Upper lobe of left lung (tissue), 6 donors: ENCODE measurements around the gene BET1L. TPM values are rescaled to one million over a fixed set of nuclear protein-coding genes. Genes with fewer than 3 reads are reported as not detected.

Experiments used
- ATAC-seq, 2 donors: fragments of 200-7000 bp; cut with Tn5 transposase; one replicate each; pipeline ENCODE4 v1.9.1; 2022; ENCODE audit warnings: mild to moderate bottlenecking in 2 of 2, moderate library complexity in 2 of 2; ENCODE audit not compliant: low FRiP score in 2 of 2
- DNase-seq, 2 donors: peaks; one replicate each; pipeline ENCODE4 v3.0.0-alpha.2; 2019 to 2020
- H3K27ac ChIP-seq, 4 donors: fragments of 200-600 bp; sonication (generic); one replicate each; pipeline ENCODE4 v1.5.1; 2016 to 2019
- H3K27me3 ChIP-seq, 4 donors: fragments of 200-600 bp; sonication (generic); one replicate each; pipeline ENCODE4 v1.5.1; 2017 to 2019
- H3K36me3 ChIP-seq, 4 donors: fragments of 200-600 bp; sonication (generic); one replicate each; pipeline ENCODE4 v1.5.1; 2016 to 2019
- H3K4me1 ChIP-seq, 4 donors: fragments of 200-600 bp; sonication (generic); one replicate each; pipeline ENCODE4 v1.5.1; 2018 to 2019
- H3K4me3 ChIP-seq, 4 donors: fragments of 200-600 bp; sonication (generic); one replicate each; pipeline ENCODE4 v1.5.1; 2017 to 2019; ENCODE audit warnings: mild to moderate bottlenecking in 2 of 4, moderate library complexity in 1 of 4
- H3K9me3 ChIP-seq, 4 donors: fragments of 200-600 bp; sonication (generic); one replicate each; pipeline ENCODE4 v1.5.1; 2018 to 2019
- EP300 ChIP-seq, 4 donors: sonication (generic); formaldehyde crosslinking; IDR thresholded peaks; one replicate each; pipeline ENCODE4 v1.5.1; 2017; ENCODE audit warnings: antibody characterized with exemption in 4 of 4, control low read depth in 2 of 4
- POLR2A ChIP-seq, 4 donors: fragments of 450-650 bp; IDR thresholded peaks; one replicate each; pipeline ENCODE4 v1.5.1; 2016 to 2017; ENCODE audit warnings: antibody characterized with exemption in 4 of 4, mild to moderate bottlenecking in 2 of 4
- POLR2AphosphoS5 ChIP-seq, 2 donors: sonication (generic); formaldehyde crosslinking; IDR thresholded peaks; one replicate each; pipeline ENCODE4 v1.5.1; 2017; ENCODE audit warnings: antibody characterized with exemption in 2 of 2
- WGBS, 2 donors: methylation state at CpG; one replicate each; pipeline ENCODE4 v1.1.5; 2017 to 2018; 5-methylcytosine and 5-hydroxymethylcytosine counted together
- total RNA-seq, 6 donors: library from RNA; depleted of rRNA in 4 of 6; stranded (reverse); fragments of >200 nt in 4 of 6; gene quantifications; one replicate each; pipeline versions ENCODE4 v1.1.0 to v1.2.1, GENCODE V29; 2016 to 2021
- TF ChIP-seq, protein P1 (sequence below), 6 experiments: fragments of 450-650 bp in 4 of 6; fragments of 200-600 bp in 2 of 6; sonication (generic) in 2 of 6; IDR thresholded peaks; one replicate each; pipeline ENCODE4 v1.5.1; 2016 to 2019; ENCODE audit warnings: antibody characterized with exemption in 6 of 6
- donor health status: DM: no; HTN: no; CAD: no; lungs with moderate emphysema.
- donor health status: DM: no; HTN: yes; CAD: no; lungs with severe emphysema.

BET1L gene
- total RNA-seq, 6 donors from 2014 or later, result 24.3 to 70.1 (median 39.0) TPM

DNA sequence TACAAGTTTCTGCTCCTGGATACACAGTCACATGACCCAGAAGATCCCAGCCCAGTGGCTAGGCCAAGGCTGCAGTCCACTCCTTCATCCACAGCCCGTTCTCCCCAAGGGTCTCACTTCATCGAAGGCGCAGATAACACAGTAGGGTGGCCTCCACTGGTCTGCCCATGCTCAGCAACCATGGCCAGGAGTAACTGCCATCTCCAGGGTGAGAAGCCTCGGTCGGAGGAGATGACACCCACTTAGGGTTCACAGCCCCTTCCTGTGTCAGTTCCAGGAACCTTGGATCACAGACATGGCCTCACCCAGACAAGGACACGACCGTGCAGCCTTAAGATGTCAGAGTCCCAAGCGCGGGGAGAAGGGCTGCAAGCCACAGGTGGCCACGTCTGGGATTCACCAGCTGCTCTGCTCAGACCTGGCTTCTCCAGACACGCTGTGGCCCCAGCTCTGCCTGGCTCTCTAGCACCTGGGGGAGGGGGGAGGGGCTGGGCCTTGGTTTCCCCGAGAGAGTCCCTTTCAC lies 2.6 kb downstream of the BET1L start:
- DNase-seq (no peak), ATAC-seq (no peak)
- peaks cover 25 to 46% (median 31%) of the 10 kb centered on the region in 4 donors for H3K4me1 ChIP-seq
- peaks cover 0 to 53% (median 32%) of the 10 kb centered on the region in 4 donors for H3K36me3 ChIP-seq
- no peaks in the 10 kb centered on the region for H3K27me3 ChIP-seq
- H3K4me3 ChIP-seq, result no peak overlapping the region
- no peak for TF ChIP-seq POLR2A (IDR thresholded peaks at IDR 0.05)
- TF ChIP-seq POLR2AphosphoS5 (IDR thresholded peaks at IDR 0.05), result no peak
- no peak for TF ChIP-seq EP300 (IDR thresholded peaks at IDR 0.05)
- TF ChIP-seq, protein P1, sequence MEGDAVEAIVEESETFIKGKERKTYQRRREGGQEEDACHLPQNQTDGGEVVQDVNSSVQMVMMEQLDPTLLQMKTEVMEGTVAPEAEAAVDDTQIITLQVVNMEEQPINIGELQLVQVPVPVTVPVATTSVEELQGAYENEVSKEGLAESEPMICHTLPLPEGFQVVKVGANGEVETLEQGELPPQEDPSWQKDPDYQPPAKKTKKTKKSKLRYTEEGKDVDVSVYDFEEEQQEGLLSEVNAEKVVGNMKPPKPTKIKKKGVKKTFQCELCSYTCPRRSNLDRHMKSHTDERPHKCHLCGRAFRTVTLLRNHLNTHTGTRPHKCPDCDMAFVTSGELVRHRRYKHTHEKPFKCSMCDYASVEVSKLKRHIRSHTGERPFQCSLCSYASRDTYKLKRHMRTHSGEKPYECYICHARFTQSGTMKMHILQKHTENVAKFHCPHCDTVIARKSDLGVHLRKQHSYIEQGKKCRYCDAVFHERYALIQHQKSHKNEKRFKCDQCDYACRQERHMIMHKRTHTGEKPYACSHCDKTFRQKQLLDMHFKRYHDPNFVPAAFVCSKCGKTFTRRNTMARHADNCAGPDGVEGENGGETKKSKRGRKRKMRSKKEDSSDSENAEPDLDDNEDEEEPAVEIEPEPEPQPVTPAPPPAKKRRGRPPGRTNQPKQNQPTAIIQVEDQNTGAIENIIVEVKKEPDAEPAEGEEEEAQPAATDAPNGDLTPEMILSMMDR (IDR thresholded peaks at IDR 0.05), result no peak
- 97% methylated on average over 3 to 12 of the region's 12 CpGs for WGBS, 2 donors
- H3K9me3 ChIP-seq, result no peaks in the 10 kb centered on the region
- H3K27ac ChIP-seq, result no peak overlapping the region

DNA sequence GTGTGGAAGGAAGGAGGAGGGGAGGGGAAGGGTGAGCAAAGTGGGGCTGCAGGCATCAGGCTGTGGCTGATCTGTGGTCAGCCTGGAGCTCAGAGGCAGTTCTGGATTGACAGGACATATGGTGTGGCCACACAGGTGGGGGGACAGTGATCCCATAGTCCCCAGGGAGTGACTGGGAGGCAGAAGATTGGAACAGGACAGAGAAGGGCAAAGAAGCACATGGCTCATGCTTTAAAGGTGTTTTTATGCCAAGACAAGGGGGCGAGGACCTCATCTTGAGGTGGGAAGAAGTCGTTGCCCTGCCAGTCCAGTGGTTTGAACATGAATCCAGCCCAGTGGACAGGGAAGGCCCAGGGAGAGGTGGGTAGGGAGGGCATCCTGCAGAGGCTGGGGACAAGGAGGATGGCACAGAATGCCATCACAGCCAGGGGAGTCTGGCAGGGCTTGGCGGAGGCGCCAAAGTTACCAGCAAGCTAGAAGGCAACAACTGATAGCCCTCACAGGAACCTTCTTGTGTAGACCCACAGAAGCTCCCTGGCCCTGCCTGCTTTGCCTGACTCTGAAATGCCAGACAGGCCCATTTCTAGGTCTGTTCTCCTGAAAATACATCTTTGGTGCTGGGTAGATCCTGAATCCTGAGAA lies 3.1 kb downstream of the BET1L start:
- Histone ChIP-seq H3K4me3 (no peak overlapping the region), H3K27me3 (no peaks in the 10 kb centered on the region), H3K27ac (no peak overlapping the region), H3K4me1 (peaks cover 19 to 40% (median 25%) of the 10 kb centered on the region in 4 donors), H3K36me3 (peaks cover 0 to 50% (median 32%) of the 10 kb centered on the region in 4 donors), H3K9me3 (no peaks in the 10 kb centered on the region)
- TF ChIP-seq EP300 (IDR thresholded peaks at IDR 0.05) (no peak), POLR2AphosphoS5 (IDR thresholded peaks at IDR 0.05) (no peak), POLR2A (IDR thresholded peaks at IDR 0.05) (no peak)
- TF ChIP-seq, protein P1 (IDR thresholded peaks at IDR 0.05), result no peak
- DNase-seq (no peak), ATAC-seq (no peak)
- WGBS, 2 donors, result 92 to 94% methylated on average over 4 of the region's 4 CpGs

DNA sequence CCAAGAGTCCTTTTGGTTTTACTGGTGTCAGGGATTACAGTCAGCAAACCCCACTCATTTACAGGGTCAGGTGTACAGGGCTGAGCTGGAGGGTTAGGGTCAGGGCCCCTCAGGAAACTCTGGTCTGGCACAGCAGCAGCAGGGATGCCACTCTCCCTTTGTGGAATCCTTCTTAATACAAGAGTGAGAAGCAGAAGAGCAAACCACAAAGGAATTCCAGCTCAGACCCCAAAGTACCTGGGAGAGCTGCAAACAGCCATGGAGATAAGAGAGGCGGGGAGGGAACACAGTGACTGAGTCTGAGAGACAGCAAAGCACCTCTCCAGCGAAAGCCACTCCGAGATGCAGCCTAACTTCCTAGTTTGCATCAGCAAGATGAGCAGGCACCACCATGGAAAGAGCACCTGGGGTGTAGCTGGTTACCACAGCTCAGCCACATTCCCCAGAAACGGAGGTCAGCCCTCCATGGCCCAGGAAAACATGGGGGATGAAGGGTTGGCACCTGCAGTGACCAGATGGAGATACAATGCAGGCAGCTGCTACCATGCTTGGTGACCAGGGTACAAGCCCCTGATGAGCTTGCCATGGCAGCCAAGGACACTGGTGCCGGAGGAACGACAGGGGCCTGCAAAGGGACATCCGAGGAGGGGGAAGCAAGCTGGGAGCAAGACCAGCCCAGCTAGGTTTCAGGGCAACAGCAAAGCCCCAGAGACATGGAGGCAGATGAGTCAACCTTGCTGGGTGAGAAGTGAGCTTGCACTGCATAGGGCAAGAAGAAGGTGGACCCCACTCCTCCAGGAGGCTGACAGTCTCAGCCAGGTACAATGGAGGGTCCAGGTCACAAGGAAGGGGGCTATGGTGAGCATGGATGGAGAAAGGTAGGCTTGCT lies 3.9 kb downstream of the BET1L start:
- Histone ChIP-seq H3K36me3 (peaks cover 0 to 50% (median 32%) of the 10 kb centered on the region in 4 donors), H3K27me3 (no peaks in the 10 kb centered on the region), H3K4me1 (peaks cover 19 to 39% (median 24%) of the 10 kb centered on the region in 4 donors), H3K9me3 (no peaks in the 10 kb centered on the region), H3K4me3 (no peak overlapping the region), H3K27ac (no peak overlapping the region)
- ATAC-seq (no peak), DNase-seq (peak in 1 of 2 donors; percentile 11)
- WGBS, 2 donors, result 89 to 91% methylated on average over 7 of the region's 7 CpGs
- TF ChIP-seq EP300 (IDR thresholded peaks at IDR 0.05) (no peak), POLR2A (IDR thresholded peaks at IDR 0.05) (no peak), POLR2AphosphoS5 (IDR thresholded peaks at IDR 0.05) (no peak)
- TF ChIP-seq, protein P1 (IDR thresholded peaks at IDR 0.05), result no peak

DNA sequence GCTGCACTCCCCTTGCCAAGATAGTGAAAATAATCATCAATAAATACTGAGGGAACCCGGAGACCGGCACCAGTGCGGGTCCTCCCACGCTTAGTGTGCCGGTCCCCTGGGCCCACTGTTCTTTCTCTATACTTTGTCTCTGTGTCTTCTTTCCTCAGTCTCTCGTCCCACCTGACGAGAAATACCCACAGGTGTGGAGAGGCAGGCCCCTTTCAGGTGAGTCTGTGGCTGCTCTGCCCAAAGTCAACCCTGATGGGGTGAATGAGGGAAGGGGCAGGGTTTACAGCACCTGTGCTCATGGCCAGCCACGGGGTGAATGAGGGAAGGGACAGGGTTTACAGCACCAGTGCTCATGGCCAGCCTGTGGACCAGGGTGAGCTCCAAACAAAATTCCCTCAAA lies 4.7 kb downstream of the BET1L start:
- Histone ChIP-seq H3K27ac (peak overlapping the region in 1 of 4 donors; percentile 14), H3K27me3 (no peaks in the 10 kb centered on the region), H3K36me3 (peaks cover 0 to 50% (median 32%) of the 10 kb centered on the region in 4 donors), H3K4me1 (peaks cover 19 to 39% (median 24%) of the 10 kb centered on the region in 4 donors), H3K9me3 (no peaks in the 10 kb centered on the region), H3K4me3 (no peak overlapping the region)
- WGBS, 2 donors, result 81 to 87% methylated on average over 8 of the region's 8 CpGs
- TF ChIP-seq POLR2A (IDR thresholded peaks at IDR 0.05), result no peak
- TF ChIP-seq, protein P1 (IDR thresholded peaks at IDR 0.05), result no peak
- no peak for TF ChIP-seq EP300 (IDR thresholded peaks at IDR 0.05)
- no peak for TF ChIP-seq POLR2AphosphoS5 (IDR thresholded peaks at IDR 0.05)
- DNase-seq (peak in 1 of 2 donors; percentile 6), ATAC-seq (no peak)
